Glomerular visceral epithelial cell (primary cell): Measurements from ENCODE around the gene AJM1.
"Not testable (repeated sequence)": the region's sequence is repeated elsewhere in the genome, so short reads cannot be mapped to it uniquely, and the experiment has no call there.

Experiments used
- DNase-seq: peaks from one replicate; pipeline ENCODE4 v3.0.0-alpha.2; 2016; ENCODE audit errors: extremely low spot score

The AJM1 gene

DNA sequence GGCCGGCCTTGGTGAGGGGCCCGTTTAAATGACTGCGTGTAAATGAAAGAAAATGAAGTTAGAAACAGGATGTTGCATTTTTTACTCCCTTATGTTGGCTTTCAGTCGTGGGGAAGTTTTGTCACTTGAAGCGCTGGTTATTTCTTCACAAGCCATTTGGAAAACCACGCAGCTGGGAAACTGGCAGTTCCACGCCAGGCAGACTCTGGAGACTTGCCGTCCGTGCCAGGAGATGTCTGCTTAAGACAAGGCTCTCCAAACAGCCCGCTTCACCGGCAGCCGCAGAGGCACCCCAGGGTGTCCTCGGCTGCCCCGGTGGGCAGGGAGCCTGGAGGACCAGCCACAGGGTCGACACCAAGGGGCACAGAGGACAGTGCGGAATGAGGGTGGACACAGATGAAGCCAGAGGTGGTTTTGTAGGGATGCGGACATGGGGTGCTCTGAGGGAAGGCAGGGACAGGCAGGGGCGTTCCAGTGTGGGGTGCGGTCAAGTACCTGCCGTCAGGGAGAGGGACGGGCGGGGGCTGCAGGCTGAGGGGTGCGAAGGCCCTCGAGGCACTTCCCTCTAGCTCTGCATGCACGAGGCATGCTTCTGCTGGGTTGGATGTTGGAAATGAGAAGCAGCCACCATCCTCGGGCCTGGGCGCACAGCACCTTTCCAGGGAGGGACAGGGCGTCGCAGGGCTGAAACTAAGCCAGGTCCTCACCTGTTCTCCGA, 11.1 kb upstream of the AJM1 start:
- no peak for DNase-seq

DNA sequence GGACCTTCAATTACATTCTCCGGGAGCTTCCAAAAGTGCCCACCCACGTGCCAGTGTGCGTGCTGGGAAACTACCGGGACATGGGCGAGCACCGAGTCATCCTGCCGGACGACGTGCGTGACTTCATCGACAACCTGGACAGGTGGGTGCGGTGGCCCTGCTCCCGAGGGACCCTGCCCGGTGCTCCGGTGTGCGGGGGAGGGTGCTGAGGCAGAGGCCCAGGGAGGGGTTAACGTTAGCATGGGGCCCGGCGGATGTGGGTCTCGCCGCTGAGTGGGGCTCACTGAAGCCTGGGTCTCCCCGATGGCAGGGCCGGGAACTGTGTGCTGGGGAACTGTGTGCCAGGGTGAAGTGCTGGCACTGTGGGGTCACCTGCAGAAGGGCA, 10.6 kb upstream of the AJM1 start:
- DNase-seq = no peak

DNA sequence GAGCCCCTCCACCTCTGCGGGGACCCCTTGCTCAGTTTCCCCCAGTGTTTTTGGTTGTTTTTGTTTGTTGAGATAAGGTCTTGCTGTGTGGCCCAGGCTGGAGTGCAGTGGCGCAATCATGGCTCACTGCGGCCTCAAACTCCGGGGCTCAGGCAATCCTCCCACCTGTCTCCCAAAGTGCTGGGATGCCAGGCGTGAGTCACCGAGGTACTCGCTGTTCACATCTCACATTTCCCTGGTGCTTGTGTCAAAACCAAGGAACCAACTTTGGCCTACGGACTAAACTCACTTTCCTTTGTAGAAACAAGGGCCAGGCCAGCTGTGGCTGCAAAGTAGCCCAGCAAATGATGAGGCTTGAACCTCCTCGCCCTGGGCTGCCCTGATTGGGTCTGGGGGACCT, 9.7 kb upstream of the AJM1 start:
- no peak for DNase-seq

DNA sequence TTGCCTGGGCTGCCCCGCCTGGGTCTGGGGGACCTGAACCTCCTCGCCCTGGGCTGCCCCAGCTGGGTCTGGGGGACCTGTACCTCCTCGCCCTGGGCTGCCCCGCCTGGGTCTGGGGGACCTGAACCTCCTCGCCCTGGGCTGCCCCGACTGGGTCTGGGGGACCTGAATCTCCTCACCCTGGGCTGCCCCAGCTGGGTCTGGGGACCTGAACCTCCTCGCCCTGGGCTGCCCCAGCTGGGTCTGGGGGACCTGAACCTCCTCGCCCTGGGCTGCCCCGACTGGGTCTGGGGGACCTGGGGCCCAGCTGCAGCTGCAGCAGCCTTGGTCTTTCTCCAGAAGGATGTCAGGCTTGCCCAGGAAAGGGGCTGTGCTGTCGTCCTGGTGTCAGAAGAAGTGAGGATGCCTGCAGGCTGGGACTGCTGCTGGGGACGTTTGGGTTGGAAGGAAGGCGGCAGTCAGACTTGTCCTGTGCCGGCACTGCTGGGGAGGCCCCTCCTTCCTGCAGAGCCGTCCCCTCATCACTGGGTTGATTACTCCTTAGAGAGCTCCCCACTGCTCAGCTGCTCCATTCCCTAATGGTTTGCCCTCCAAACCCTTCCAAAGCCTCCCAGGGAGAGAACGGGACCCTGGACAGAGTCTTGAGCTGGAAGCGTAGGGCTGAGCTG, 8.8 kb upstream of the AJM1 start:
- DNase-seq = not testable (repeated sequence)

DNA sequence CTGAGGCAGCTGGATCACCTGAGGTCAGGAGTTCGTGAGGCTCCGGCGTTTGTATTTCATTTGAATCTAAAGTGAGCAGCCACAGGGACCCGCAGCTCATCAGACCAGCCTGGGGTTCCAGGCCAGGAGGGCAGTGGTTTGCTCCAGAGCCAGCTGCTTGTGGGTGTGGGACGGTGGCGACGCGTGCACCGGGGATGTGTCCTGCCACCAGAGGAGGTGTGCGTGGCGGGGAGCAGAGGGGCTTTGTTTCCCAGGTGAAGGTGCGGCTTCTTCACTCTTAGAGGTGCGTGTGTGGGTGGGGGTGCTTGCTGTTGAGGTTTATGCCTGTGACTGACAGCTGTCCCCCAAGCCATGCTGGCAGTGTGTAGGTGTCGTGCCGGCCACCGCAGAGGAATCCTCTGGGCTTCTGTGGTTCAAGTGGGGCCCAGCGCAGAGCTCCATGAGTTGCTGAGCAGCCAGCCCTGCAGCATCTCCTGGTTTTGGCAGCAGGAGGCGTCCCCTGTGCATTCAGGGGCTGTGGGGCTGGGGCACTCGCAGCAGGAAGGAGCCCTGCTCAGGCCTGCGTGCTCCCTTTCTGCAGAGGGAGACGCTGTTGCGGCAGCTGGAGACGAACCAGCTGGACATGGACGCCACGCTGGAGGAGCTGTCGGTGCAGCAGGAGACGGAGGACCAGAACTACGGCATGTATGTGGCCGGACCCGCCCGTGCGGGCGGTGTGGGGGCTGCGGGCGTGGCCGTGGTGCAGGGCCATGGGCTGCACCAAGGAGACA, 6.9 kb upstream of the AJM1 start:
- no peak for DNase-seq

DNA sequence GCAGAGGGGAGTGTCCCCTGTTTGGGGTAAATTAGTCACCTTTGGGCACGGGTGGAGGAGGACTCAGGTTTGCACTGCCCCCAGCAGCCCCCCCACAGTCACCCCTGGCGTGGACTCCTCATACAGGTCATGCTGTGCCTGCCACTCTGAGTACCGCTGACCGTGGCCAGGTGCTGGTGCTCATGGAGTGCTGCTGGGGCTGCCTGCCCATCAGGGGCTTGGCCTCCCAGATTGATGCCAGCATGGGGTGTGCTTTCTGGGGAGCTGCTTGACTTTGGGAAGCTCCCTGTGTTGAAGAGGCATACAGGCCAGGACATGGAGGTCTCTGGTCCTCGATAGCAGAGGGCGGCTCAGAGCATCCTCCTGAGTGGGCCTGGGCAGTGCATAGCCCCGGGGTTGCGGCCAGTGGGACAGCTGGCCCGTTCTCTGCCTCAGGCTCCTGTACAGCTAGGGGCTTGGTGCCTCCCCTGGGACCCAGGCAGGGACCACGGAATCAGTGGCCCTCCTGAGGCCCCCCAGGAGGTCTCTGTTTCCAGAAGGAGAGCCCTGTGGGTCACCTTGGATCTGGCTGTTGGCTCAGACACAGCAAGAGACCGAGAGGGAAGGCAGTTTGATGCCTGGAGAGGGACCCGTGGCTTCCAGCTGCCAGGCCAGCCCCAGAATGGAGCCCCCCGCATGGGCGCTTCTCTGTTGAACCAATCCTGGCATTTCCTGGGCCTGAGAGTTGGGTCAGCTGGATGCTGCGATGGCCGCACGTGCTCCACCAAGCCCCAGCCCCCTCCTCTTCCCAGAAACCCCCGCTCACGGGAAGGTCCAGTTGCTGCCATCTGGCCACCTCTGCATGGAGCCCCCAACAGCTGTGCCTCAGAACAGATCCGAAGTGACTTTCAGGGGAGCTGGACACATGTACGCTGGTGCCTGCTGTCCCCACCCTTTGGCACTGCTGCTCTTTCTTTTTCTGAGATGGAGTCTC, 6.1 kb upstream of the AJM1 start:
- DNase-seq = no peak

DNA sequence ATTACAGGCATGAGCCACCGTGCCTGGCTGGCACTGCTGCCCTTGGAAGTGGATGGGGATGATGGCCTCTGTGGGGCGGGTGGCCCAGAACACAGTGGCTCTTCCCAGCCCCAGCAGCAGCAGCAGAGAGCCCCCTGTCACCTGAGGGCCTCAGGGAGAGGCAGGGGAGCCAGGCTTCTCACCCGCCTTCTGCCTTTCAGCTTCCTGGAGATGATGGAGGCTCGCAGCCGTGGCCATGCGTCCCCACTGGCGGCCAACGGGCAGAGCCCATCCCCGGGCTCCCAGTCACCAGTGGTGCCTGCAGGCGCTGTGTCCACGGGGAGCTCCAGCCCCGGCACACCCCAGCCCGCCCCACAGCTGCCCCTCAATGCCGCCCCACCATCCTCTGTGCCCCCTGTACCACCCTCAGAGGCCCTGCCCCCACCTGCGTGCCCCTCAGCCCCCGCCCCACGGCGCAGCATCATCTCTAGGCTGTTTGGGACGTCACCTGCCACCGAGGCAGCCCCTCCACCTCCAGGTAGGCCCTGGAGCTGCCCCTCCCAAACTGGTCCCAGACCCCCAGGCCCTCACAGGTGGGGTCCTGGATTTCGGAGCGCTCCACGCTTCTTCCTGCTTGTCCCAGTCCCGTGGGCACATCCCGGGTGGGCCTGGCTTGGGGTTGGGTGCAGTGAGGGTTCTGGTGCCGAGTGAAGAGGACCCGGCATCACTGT, 5.0 kb upstream of the AJM1 start:
- DNase-seq = no peak

DNA sequence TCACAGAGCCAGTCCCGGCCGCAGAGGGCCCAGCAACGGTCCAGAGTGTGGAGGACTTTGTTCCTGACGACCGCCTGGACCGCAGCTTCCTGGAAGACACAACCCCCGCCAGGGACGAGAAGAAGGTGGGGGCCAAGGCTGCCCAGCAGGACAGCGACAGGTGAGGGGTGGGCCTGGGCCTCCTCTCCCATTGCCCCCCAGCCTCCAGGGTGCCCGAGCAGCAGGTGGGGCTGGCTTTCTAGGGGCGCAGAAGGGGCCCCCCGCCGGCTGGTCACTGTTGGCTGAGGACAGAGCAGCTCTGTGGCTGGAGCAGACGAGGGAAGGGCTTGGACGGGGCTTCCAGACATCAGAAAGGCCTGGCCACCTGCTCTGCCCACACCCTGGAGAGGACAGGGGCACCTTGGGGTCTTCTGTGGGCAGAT, 4.4 kb upstream of the AJM1 start:
- not testable (repeated sequence) for DNase-seq

DNA sequence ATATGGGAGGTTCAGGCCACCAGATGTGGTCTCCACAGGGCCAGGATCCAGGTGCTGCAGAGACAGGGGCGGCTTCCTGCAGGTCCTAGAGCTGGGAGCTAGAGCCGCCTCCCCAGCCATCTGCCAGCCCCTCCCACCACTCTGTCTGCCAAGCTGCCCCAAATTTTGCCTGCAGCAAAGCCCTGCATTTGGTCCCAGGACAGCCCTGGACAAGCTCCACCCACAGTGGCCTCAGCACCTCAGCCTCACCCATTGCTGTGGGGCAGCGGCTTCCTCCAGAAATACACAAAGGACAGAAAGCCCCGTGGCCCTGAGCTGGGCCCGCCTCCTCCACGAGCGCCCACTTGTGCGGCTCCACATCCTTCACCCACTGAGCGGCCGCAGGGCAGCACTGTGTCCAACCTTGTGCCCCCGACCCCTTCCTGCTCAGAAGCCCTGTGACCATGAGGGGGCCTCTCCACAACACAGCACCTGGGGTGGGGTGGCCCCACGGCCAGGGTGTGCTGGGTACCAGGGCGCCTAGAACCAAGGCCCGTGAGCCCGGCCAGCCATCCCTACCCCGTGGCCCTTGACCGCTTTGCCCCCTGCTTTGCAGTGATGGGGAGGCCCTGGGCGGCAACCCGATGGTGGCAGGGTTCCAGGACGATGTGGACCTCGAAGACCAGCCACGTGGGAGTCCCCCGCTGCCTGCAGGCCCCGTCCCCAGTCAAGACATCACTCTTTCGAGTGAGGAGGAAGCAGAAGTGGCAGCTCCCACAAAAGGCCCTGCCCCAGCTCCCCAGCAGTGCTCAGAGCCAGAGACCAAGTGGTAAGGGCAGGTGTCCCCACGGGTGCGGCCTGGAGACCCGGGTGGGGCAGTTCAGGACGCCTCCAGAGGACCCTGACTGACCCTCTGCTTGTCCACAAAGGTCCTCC, 3.7 kb upstream of the AJM1 start:
- no peak for DNase-seq

DNA sequence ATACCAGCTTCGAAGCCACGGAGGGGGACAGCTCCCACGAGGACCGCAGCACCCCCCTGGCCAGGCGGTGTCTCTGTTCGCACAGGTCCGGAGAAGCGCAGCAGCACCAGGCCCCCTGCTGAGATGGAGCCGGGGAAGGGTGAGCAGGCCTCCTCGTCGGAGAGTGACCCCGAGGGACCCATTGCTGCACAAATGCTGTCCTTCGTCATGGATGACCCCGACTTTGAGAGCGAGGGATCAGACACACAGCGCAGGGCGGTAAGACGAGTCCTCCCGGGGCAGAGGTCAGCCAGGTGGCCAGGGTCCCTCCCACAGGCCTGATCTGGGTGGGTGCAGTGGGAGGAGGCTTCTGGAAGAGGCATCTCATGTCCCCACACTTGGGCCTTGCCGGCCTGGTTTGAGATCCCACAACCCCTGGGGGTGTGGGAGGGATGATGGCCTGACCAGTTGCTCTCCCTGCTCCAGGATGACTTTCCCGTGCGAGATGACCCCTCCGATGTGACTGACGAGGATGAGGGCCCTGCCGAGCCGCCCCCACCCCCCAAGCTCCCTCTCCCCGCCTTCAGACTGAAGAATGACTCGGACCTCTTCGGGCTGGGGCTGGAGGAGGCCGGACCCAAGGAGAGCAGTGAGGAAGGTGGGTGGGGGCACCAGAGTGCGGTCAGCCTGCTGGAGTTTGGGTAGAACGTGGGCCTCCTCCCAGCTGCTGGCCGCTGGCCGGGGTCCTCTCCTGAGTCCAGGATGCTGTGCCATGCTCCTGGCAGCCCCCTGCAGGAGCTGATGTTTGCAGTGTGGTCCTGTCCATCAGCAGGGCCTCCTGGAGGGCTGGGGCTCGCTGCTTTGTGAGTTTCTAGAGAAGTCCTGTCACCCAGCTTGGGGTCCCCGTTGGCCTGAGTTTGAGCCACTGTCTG, 2.8 kb upstream of the AJM1 start:
- no peak for DNase-seq

DNA sequence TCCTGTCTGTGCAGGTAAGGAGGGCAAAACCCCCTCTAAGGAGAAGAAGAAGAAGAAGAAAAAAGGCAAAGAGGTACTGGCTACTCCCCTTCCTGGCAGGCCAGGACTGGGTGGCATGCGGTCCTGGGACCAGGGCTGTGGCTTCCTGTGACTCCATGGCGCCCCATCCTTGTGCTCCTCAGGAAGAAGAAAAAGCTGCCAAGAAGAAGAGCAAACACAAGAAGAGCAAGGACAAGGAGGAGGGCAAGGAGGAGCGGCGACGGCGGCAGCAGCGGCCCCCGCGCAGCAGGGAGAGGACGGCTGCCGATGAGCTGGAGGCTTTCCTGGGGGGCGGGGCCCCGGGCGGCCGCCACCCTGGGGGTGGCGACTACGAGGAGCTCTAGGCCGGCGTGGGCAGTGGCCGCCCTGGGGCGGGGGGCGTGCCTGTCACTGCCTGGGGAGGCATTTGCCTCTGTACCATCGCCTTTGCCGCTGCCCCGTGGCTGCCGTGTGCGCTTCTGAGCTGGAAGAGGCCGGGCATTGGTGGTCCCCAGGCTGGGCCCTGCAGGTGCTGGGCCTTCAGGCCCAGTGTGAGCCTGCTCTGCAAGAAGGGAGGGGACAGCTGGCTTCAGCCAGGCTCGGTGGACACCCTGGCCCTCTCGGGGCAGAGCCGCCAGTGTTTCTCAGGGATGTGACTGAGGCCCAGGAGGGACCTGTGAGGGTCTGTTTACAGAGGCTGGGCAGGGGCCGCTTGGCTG, 2.0 kb upstream of the AJM1 start:
- no peak for DNase-seq

DNA sequence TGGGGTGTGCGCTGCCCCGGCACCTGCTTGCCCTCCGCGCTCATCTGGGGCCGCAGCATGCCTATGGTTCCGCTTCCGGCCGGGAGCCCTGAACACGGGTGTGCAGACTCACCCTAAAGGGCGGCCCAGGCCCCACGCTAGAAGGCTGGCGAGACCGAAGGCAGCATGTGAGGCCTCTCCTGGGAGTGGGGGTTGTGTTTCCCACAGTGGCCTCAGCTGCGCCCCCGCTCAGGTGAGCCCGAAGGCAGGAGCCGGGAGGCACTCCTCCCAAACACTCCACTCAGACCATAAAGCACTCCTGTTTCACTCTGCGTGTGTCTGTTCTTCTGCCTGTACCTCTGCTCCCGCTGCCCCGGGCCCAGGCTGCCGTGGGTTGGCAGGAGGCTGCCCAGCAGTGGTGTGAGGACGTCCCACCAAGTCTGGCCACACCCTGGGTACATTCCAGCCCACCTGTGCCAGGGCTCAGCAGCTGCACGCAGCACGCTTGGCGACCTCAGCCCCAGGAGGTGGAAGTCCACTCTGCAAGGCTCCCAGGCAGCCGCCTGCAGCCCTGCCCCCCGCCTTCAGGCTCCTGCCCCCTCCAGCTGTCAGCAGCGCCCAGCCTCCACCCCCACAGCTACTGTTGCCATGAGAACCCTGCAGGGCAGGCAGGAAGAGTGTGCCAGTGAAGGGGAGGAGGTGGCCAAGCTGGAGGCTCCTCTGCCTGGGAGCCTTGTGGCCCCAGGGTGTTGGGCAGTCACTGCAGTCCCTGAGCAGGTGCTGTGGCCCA, 1.2 kb upstream of the AJM1 start:
- peak; percentile 86 for DNase-seq

DNA sequence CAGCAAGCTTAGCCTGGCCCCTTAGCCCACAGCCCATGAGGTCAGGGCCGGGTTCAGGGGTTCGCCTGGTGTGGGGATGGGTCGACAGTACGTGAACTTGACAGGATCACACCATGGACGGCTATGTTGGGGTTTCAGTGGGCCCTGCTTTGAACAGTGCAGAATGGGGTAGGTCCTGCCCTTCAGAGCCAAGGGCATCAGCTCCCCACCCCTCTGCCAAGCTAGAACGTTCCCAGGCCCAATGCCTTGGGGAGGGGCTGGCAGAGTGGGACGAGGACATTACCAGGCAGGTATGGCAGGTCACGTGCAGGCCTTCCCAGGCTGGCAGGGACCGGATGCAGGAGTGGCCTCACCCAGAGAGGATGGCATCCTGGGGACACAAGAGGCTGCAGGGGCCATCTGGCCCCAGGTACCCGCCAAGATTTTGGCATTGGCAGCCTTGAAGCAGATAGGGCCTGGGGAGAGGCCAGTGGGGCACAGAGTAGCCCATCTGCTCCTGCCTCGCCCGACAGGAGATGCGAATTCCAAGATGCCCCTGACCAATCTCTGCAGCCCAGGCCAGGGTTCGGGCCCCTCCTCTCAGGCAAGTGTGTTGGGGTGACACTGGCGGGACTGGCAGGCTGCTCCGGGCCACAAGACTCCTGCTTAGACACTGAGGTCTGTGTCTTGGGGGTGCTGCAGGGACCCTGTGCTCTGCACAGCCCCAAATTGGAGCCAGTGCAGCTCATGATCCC, 465 bp upstream of the AJM1 start:
- not testable (repeated sequence) for DNase-seq

DNA sequence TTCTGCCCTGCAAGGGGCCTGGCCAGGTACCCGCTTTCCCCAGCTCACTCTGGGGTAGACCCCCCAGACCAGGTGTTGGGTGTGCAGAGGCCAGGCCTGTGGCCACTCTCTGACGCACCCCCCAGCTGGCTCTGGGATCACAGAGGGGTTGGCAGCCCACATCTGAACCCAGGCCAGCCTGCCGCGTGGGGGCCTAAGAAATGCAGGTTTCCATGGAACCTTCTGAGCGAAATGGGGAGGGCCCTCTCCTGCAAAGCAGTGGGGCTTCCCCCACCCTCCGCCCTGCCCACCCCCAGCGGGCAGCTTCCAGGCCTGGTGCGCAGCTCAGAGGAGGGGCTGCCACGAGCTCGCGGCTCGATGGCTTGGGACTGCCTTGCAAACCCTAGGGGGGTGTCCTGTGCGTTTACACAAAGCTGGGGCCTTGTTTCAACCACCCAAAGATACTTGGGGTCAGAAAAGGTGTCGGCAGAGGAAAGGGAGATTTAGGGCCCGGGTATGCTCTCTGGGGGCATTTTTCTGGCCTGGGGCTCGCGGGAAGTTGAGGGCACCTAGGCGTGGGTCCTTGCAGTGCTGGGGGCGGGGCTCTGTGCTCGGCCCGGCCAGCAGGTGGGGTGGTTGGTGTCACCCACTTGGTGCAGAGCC, 1.0 kb downstream of the AJM1 start:
- DNase-seq = not testable (repeated sequence)

DNA sequence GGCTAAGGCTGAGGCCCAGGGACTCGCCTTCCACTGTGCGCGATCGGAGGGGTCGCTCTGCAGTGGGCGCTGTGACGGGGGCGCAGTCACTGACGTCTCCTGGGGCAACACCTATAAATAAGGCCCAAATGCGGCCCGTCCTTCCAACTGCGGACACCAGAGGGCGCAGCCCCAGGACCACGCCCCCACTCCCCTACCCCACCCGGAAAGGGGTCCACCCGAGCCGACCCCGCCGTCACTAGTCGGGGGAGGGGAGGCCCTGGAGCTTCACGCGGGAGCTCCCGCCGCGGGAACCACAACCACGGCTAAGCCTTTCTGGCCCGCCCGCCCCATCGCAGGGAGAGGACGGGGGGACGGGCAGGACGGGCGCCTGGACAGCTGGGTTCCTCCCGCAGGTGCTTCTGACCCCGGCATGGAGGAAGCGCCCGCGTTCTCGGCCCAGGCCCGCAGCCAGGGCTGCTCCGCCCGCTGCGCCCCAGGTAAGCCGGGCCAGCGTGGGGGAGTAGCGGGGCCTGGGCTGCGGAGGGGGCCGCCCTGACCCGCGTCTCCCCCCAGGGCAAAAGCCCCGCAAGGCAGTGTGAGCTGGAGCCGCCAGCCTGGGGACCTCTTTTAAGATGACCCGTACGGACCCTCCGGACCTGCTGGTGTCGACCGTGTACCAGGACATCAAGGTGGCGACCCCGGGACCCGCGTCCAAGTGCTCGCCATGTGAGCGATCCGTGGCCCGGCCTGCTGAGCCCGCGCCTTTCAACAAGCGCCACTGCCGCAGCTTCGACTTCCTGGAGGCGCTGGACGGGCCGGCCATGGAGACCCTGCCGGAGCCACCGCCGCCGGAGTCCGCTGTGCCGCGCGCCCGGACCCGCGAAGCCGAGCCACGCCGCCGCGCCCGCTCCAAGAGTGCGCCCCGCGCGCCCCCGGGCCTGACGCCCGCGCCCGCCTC, 1.8 kb downstream of the AJM1 start:
- not testable (repeated sequence) for DNase-seq
